HEK293T (cell line): ENCODE data around the gene NFIA.
"Not testable (repeated sequence)": the region's sequence is repeated elsewhere in the genome, so short reads cannot be mapped to it uniquely, and the experiment has no call there.

Experiments used
- CTCF ChIA-PET: fragments of 350-600 bp; formaldehyde crosslinking; extraction: SDS; loops from one replicate; lab custom pipeline; 2021; ENCODE audit warnings: antibody characterized with exemption, inconsistent platforms; lab: Yijun Ruan, JAX
- POLR2A ChIA-PET: fragments of 350-600 bp; formaldehyde crosslinking; extraction: SDS; loops from one replicate; lab custom pipeline; 2020; ENCODE audit warnings: antibody characterized with exemption, inconsistent platforms; lab: Yijun Ruan, JAX
- DNase-seq: peaks from one replicate; pipeline ENCODE4 v3.0.0; 2012; ENCODE audit warnings: mixed read lengths; ENCODE audit errors: extremely low spot score
- ARNT ChIP-seq: fragments of 450-650 bp; IDR thresholded peaks from 2 replicates; pipeline ENCODE4 v1.6.1; 2017; ENCODE audit warnings: mild to moderate bottlenecking
- BHLHE40 ChIP-seq: fragments of 450-650 bp; IDR thresholded peaks from 2 replicates; pipeline ENCODE4 v1.6.1; 2016; ENCODE audit warnings: mild to moderate bottlenecking, moderate library complexity, borderline replicate concordance
- CTBP1 ChIP-seq: fragments of 450-650 bp; IDR thresholded peaks from 2 replicates; pipeline ENCODE4 v1.6.1; 2016; ENCODE audit warnings: borderline replicate concordance
- ELF4 ChIP-seq: fragments of 450-650 bp; IDR thresholded peaks from 2 replicates; pipeline ENCODE4 v1.6.1; 2017; ENCODE audit warnings: antibody characterized with exemption
- FOXA1 ChIP-seq: fragments of 450-650 bp; IDR thresholded peaks from 2 replicates; pipeline ENCODE4 v1.6.1; 2016; ENCODE audit warnings: mild to moderate bottlenecking
- FOXK2 ChIP-seq: fragments of 450-650 bp; IDR thresholded peaks from 2 replicates; pipeline ENCODE4 v1.6.1; 2016; ENCODE audit warnings: mild to moderate bottlenecking
- FOXM1 ChIP-seq: fragments of 450-650 bp; IDR thresholded peaks from 2 replicates; pipeline ENCODE4 v1.6.1; 2017; ENCODE audit warnings: mild to moderate bottlenecking, borderline replicate concordance
- HDGF ChIP-seq: fragments of 450-650 bp; IDR thresholded peaks from 2 replicates; pipeline ENCODE4 v1.6.1; 2017; ENCODE audit warnings: antibody characterized with exemption, borderline replicate concordance
- L3MBTL2 ChIP-seq: fragments of 450-650 bp; conservative IDR thresholded peaks from 2 replicates; pipeline ENCODE4 v1.6.1; 2016; ENCODE audit warnings: mild to moderate bottlenecking
- NFRKB ChIP-seq: fragments of 450-650 bp; IDR thresholded peaks from 2 replicates; pipeline ENCODE4 v1.6.1; 2016; ENCODE audit warnings: mild to moderate bottlenecking, moderate library complexity
- PKNOX1 ChIP-seq: fragments of 450-650 bp; IDR thresholded peaks from 2 replicates; pipeline ENCODE4 v1.6.1; 2016
- SP1 ChIP-seq: fragments of 450-650 bp; IDR thresholded peaks from 2 replicates; pipeline ENCODE4 v1.6.1; 2017
- SUZ12 ChIP-seq: fragments of 450-650 bp; IDR thresholded peaks from 2 replicates; pipeline ENCODE4 v1.6.1; 2016; ENCODE audit warnings: mild to moderate bottlenecking
- TARDBP ChIP-seq: fragments of 450-650 bp; IDR thresholded peaks from 2 replicates; pipeline ENCODE4 v1.6.1; 2016
- ZNF384 ChIP-seq: fragments of 450-650 bp; IDR thresholded peaks from 2 replicates; pipeline ENCODE4 v1.6.1; 2016

Gene NFIA

GRCh38 chr1:61071205-61072130 is 10.9 kb upstream of the NFIA start:
- no peak for DNase-seq
- TF ChIP-seq ELF4 = no peak
- TF ChIP-seq ZNF384 = peak; percentile 18; the same call in 1 of the 2 replicates
- TF ChIP-seq CTBP1 = no peak
- ChIA-PET POLR2A (no interaction called here), CTCF (interaction anchor here (0.6 to 0.7 kb wide), 2 partner anchors 21 to 166 kb away, joined by 3 read pairs; no protein-coding TSS in a partner anchor)

GRCh38 chr1:61073871-61074270 is 8.5 kb upstream of the NFIA start:
- ChIA-PET POLR2A (no interaction called here), CTCF (no interaction called here)
- TF ChIP-seq FOXK2 = no peak
- TF ChIP-seq FOXM1 = no peak
- no peak for TF ChIP-seq ARNT
- TF ChIP-seq HDGF = no peak
- TF ChIP-seq ELF4 = no peak
- TF ChIP-seq SUZ12 = no peak
- TF ChIP-seq FOXA1 = no peak
- TF ChIP-seq PKNOX1 = no peak

GRCh38 chr1:61075833-61076232 is 6.5 kb upstream of the NFIA start:
- CTCF ChIA-PET, DNase-seq: not testable (repeated sequence)
- TF ChIP-seq ZNF384 = 0 out of 2 replicates have a peak, but pooled peaks have one; percentile 4
- POLR2A ChIA-PET = interaction anchor here (1.6 to 3.0 kb wide), 2 partner anchors 18 to 26 kb away, joined by 5 to 13 read pairs; no protein-coding TSS in a partner anchor

More at GRCh38 chr1:61073871-61074270, 8.5 kb upstream of the NFIA start:
- no peak for DNase-seq

GRCh38 chr1:61076728-61077675 is 5.4 kb upstream of the NFIA start:
- TF ChIP-seq FOXM1 = peak; percentile 93
- TF ChIP-seq ELF4 = peak; percentile 67
- no peak for TF ChIP-seq BHLHE40
- TF ChIP-seq L3MBTL2 = peak; percentile 46
- 0 out of 2 replicates have a peak, but pooled peaks have one; percentile 24 for TF ChIP-seq CTBP1
- no peak for TF ChIP-seq PKNOX1
- no peak for TF ChIP-seq ZNF384
- TF ChIP-seq FOXK2 = peak; percentile 88
- DNase-seq = peak; percentile 90
- POLR2A ChIA-PET = interaction anchor here (0.7 to 3.0 kb wide), 7 partner anchors 8 to 69 kb away, joined by 3 to 13 read pairs (median 4); no protein-coding TSS in a partner anchor
- CTCF ChIA-PET = interaction anchor here (0.6 kb wide), 1 partner anchor 375 kb away, joined by 6 read pairs; no protein-coding TSS in a partner anchor

GRCh38 chr1:61077676-61078541 is 4.5 kb upstream of the NFIA start:
- peak; percentile 95 for DNase-seq
- ChIA-PET POLR2A (interaction anchor here (0.6 to 3.0 kb wide), 9 partner anchors 9 to 68 kb away, joined by 3 to 13 read pairs (median 4); no protein-coding TSS in a partner anchor), CTCF (interaction anchor here (0.6 to 0.8 kb wide), 6 partner anchors 98 to 374 kb away, joined by 3 to 9 read pairs (median 6); no protein-coding TSS in a partner anchor)
- TF ChIP-seq BHLHE40 = no peak
- TF ChIP-seq SP1 = no peak
- TF ChIP-seq FOXK2 = no peak
- peak; percentile 48 for TF ChIP-seq ELF4
- no peak for TF ChIP-seq SUZ12
- TF ChIP-seq NFRKB = no peak
- TF ChIP-seq ZNF384 = peak; percentile 98
- TF ChIP-seq FOXM1 = no peak
- 0 out of 2 replicates have a peak, but pooled peaks have one; percentile 1 for TF ChIP-seq CTBP1
- peak; percentile 99 for TF ChIP-seq PKNOX1
- no peak for TF ChIP-seq TARDBP
- TF ChIP-seq ARNT = peak; percentile 99
- TF ChIP-seq L3MBTL2 = no peak
